Ishikawa (cell line): ENCODE results near the gene PARP11.

Source experiments
- CEBPB ChIP-seq: IDR thresholded peaks from 2 replicates; pipeline ENCODE4 v1.6.1; 2012
- CREB1 ChIP-seq: IDR thresholded peaks from 2 replicates; pipeline ENCODE4 v1.6.1; 2012; ENCODE audit warnings: low read depth
- EGR1 ChIP-seq: IDR thresholded peaks from 2 replicates; pipeline ENCODE4 v1.6.1; 2012
- EP300 ChIP-seq: IDR thresholded peaks from 2 replicates; pipeline ENCODE4 v1.6.1; 2012; ENCODE audit warnings: borderline replicate concordance
- MAX ChIP-seq: IDR thresholded peaks from 2 replicates; pipeline ENCODE4 v1.6.1; 2012
- RAD21 ChIP-seq: IDR thresholded peaks from 2 replicates; pipeline ENCODE4 v1.6.1; 2012; ENCODE audit warnings: low read depth
- REST ChIP-seq: IDR thresholded peaks from 2 replicates; pipeline ENCODE4 v1.6.1; 2012; ENCODE audit warnings: low read depth, mild to moderate bottlenecking
- TCF12 ChIP-seq: IDR thresholded peaks from 2 replicates; pipeline ENCODE4 v1.6.1; 2012; ENCODE audit warnings: low read depth
- YY1 ChIP-seq: IDR thresholded peaks from 2 replicates; pipeline ENCODE4 v1.6.1; 2012; ENCODE audit warnings: low read depth

GRCh38 chr12:3901116-3901515 is 27.9 kb upstream of the PARP11 start:
- TF ChIP-seq CEBPB (no peak), TCF12 (no peak), REST (no peak), MAX (no peak), EP300 (no peak), EGR1 (no peak), RAD21 (no peak), YY1 (no peak), CREB1 (no peak)
